Common myeloid progenitor, CD34-positive (primary cell): ENCODE data around the gene KRT33A.
"Not testable (repeated sequence)": the region's sequence is repeated elsewhere in the genome, so short reads cannot be mapped to it uniquely, and the experiment has no call there.

Experiments used
- CTCF ChIA-PET: fragments of 350-600 bp; sonication (Branson Sonifier 250); formaldehyde crosslinking; loops from one replicate; lab custom pipeline; 2021; ENCODE audit warnings: antibody characterized with exemption; lab: Charles Lee
- POLR2A ChIA-PET: fragments of 350-600 bp; sonication (Branson Sonifier 250); formaldehyde crosslinking; loops from one replicate; lab custom pipeline; 2021; ENCODE audit warnings: antibody characterized with exemption; lab: Charles Lee
- DNase-seq, 3 donors: peaks; one replicate each; pipeline versions ENCODE4 v3.0.0 to v3.0.0-alpha.2; 2013
- H3K27ac ChIP-seq, 2 experiments: 1 replicate in 1 of 2; 2 replicates in 1 of 2; pipeline ENCODE4 v1.7.0; 2013; ENCODE audit warnings: inconsistent platforms in 2 of 2, low read length in 2 of 2, mild to moderate bottlenecking in 2 of 2, low read depth in 1 of 2, moderate library complexity in 1 of 2; ENCODE audit not compliant: severe bottlenecking in 2 of 2, insufficient read depth in 1 of 2, poor library complexity in 1 of 2
- H3K27me3 ChIP-seq, 5 experiments: replicated peaks in 2 of 5; 1 replicate in 3 of 5; 2 replicates in 2 of 5; pipeline versions ENCODE4 v1.6.1 to v1.7.0; 2013; ENCODE audit warnings: low read length in 4 of 5, mild to moderate bottlenecking in 2 of 5, moderate library complexity in 2 of 5, inconsistent platforms in 1 of 5; ENCODE audit not compliant: insufficient read depth in 5 of 5, control insufficient read depth in 4 of 5
- H3K36me3 ChIP-seq, 4 experiments: 1 replicate in 2 of 4; 2 replicates in 2 of 4; pipeline versions ENCODE4 v1.6.1 to v1.7.0; 2013; ENCODE audit warnings: low read length in 3 of 4, control low read depth in 1 of 4, mild to moderate bottlenecking in 1 of 4; ENCODE audit not compliant: control insufficient read depth in 4 of 4, insufficient read depth in 4 of 4
- H3K4me1 ChIP-seq, 4 experiments: 1 replicate in 3 of 4; 2 replicates in 1 of 4; pipeline versions ENCODE4 v1.6.1 to v1.7.1; 2013; ENCODE audit warnings: low read length in 3 of 4, mild to moderate bottlenecking in 3 of 4, control low read depth in 1 of 4, inconsistent platforms in 1 of 4, moderate library complexity in 1 of 4; ENCODE audit not compliant: control insufficient read depth in 4 of 4, insufficient read depth in 4 of 4; ENCODE audit errors: control extremely low read depth in 1 of 4
- H3K4me3 ChIP-seq, 7 experiments: 1 replicate in 4 of 7; 2 replicates in 3 of 7; pipeline versions ENCODE4 v1.5.1 to v1.7.0; 2013; ENCODE audit warnings: mild to moderate bottlenecking in 7 of 7, low read length in 6 of 7, moderate library complexity in 6 of 7, inconsistent platforms in 2 of 7, low read depth in 2 of 7, control low read depth in 1 of 7; ENCODE audit not compliant: insufficient read depth in 4 of 7, control insufficient read depth in 1 of 7; ENCODE audit errors: extremely low read depth in 1 of 7
- H3K9me3 ChIP-seq, 5 experiments: 1 replicate in 4 of 5; 2 replicates in 1 of 5; pipeline versions ENCODE4 v1.6.1 to v1.7.1; 2013; ENCODE audit warnings: low read length in 4 of 5, mild to moderate bottlenecking in 2 of 5, inconsistent platforms in 1 of 5, low read depth in 1 of 5, moderate library complexity in 1 of 5; ENCODE audit not compliant: control insufficient read depth in 4 of 5, insufficient read depth in 2 of 5; ENCODE audit errors: control extremely low read depth in 1 of 5
- WGBS: methylation state at CpG from one replicate; pipeline ENCODE4 v1.1.5; 2013; ENCODE audit not compliant: insufficient coverage; 5-methylcytosine and 5-hydroxymethylcytosine counted together

Gene KRT33A

DNA sequence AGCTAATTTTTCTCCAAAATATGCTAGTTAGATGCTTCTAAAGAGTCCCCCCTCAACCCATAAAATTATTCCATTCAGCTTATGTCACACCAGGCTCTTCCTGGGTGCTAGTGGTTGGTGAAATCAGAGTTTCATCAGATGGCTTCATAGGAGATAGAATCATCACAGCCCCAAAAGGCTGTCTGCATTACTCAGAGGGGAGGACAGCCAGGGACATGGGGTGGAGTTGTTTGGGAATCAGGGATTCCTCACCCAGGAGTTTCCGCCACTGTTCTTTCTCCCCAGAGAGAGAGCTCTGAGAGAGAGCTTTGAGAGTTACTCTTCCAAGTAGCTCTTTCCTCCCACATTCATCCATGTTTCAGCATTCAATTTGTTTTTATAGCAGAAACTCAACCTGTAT, 31.8 kb upstream of the KRT33A start:
- ChIA-PET POLR2A (no interaction called here), CTCF (no interaction called here)
- peaks cover 0 to 11% (median 2%) of the 10 kb centered on the region in 5 experiments for H3K9me3 ChIP-seq
- H3K27ac ChIP-seq = no peak overlapping the region
- DNase-seq = no peak
- H3K27me3 ChIP-seq = peaks cover 0 to 5% (median 0%) of the 10 kb centered on the region in 5 experiments
- H3K4me1 ChIP-seq = no peaks in the 10 kb centered on the region
- no peak overlapping the region for H3K4me3 ChIP-seq
- H3K36me3 ChIP-seq = no peaks in the 10 kb centered on the region
- WGBS = no CpG with 5 or more reads among the region's 1 CpG

DNA sequence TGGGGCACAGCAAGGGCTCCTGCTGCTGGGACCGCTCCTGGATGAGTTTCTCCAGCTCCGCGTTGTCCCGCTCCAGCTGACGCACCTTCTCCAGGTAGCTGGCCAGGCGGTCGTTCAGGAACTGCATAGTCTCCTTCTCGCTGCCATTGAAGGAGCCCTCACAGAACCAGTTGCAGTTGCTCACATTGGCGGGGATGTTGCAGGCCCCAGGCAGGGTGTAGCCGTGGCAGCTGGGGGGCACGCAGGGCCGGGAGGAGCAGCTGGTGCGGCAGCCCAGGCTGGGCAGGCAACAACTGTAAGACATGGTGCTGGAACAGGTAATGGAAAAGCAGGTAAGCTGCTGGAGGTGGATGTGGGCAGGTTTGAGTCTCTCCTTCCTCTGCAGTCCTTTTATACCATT, 31.3 kb upstream of the KRT33A start, which contains the start of gene KRT34:
Gene KRT34 (minus strand): TSS at position 364 of the 400 bp plus-strand sequence. CDS start 60 bp downstream, at position 304.
- H3K4me1 ChIP-seq, H3K9me3 ChIP-seq, H3K36me3 ChIP-seq, H3K27me3 ChIP-seq, H3K27ac ChIP-seq, DNase-seq, POLR2A ChIA-PET, H3K4me3 ChIP-seq, CTCF ChIA-PET: not testable (repeated sequence)
- WGBS = 96% methylated on average over 10 of the region's 13 CpGs

DNA sequence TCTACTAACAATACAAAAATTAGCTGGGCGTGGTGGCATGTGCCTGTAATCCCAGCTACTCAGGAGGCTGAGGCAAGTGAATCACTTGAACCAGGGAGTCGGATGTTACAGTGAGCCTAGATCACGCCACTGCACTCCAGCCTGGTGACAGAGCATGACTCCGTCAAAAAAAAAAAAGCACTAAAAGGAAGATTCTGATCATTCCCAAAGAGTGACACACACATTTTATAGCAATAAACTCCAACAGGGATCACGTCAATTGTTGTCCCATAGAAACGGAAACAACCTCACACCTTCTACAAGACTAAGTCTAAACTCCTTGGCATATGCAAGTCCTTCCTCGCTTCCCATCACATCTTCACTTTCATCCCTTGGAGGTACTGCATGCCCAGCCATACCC, 29.5 kb upstream of the KRT33A start:
- H3K4me3 ChIP-seq, H3K27ac ChIP-seq, H3K27me3 ChIP-seq, H3K9me3 ChIP-seq, DNase-seq, CTCF ChIA-PET, POLR2A ChIA-PET, H3K4me1 ChIP-seq, H3K36me3 ChIP-seq: not testable (repeated sequence)
- 97% methylated on average over 6 of the region's 7 CpGs for WGBS

- DNase-seq = no peak
- Histone ChIP-seq H3K27me3 (peaks cover 0 to 7% (median 0%) of the 10 kb centered on the region in 5 experiments), H3K36me3 (no peaks in the 10 kb centered on the region), H3K27ac (no peak overlapping the region), H3K4me1 (no peaks in the 10 kb centered on the region), H3K9me3 (peaks cover 0 to 5% (median 0%) of the 10 kb centered on the region in 5 experiments), H3K4me3 (no peak overlapping the region)
- 25% methylated on average over 2 of the region's 2 CpGs for WGBS
- POLR2A ChIA-PET = no interaction called here
- CTCF ChIA-PET = no interaction called here
Measured at GRCh38 chr17:41377546-41377945, 26.9 kb upstream of the KRT33A start.

DNA sequence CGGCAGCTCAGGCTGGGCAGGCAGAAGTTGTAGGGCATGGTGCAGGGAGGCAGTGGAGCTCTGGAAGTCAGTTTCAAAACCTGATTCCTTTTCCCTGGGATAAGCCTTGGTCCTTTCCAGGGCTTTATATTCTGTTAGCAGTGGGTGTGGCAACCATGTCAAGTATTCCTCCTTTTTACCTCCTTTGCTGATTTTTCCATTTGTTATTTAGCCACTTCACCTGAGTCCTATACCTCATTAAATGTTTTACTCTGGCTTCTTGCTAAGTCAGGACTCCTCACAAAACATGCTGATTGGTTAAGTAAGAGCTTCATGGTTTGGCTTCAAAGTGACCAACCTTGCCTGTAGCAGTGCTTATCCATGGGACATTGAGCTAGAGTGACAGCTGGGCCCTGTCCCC, 19.1 kb upstream of the KRT33A start, which contains the start of gene KRT33B:
Gene KRT33B (minus strand): TSS at position 101 of the 400 bp plus-strand sequence. CDS start 63 bp downstream, at position 38.
- Histone ChIP-seq H3K36me3 (no peaks in the 10 kb centered on the region), H3K9me3 (peaks cover 0 to 3% (median 0%) of the 10 kb centered on the region in 5 experiments), H3K4me1 (no peaks in the 10 kb centered on the region), H3K4me3 (no peak within 1 kb of the TSS), H3K27me3 (peaks cover 0 to 8% (median 3%) of the 10 kb centered on the region in 5 experiments), H3K27ac (no peak within 1 kb of the TSS)
- ChIA-PET CTCF (no interaction called here), POLR2A (no interaction called here)
- no peak for DNase-seq
- 100% methylated on average over 1 of the region's 1 CpG for WGBS

DNA sequence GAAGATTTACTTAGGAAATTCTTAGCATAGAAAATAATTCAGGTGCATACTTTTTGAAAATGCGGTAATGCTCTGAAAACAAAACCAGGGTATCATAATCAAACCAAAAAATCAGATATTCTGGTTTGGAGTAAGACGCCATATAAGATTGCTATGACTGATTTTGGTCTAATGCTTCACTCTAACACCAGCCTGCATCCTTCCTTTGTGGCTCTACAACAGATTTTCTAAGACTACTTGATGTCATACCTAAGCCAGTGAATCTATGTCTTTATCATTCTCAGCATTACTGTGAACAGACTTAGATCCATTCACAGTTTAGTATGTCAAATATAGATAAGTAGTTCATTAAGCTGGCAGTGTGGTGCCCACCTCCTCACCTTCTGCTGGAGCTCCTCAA, 18.4 kb upstream of the KRT33A start:
- Histone ChIP-seq H3K36me3 (no peaks in the 10 kb centered on the region), H3K27ac (no peak overlapping the region), H3K4me1 (no peaks in the 10 kb centered on the region), H3K27me3 (peaks cover 0 to 8% (median 3%) of the 10 kb centered on the region in 5 experiments), H3K9me3 (peaks cover 0 to 2% (median 0%) of the 10 kb centered on the region in 5 experiments), H3K4me3 (no peak overlapping the region)
- POLR2A ChIA-PET = no interaction called here
- CTCF ChIA-PET = no interaction called here
- DNase-seq = no peak
- 100% methylated on average over 2 of the region's 2 CpGs for WGBS

GRCh38 chr17:41367426-41368075, 16.9 kb upstream of the KRT33A start:
- ChIA-PET POLR2A (no interaction called here), CTCF (no interaction called here)
- H3K27ac ChIP-seq = no peak overlapping the region
- DNase-seq = no peak
- H3K4me1 ChIP-seq = no peaks in the 10 kb centered on the region
- H3K36me3 ChIP-seq = no peaks in the 10 kb centered on the region
- WGBS = 98% methylated on average over 7 of the region's 10 CpGs
- peaks cover 0 to 8% (median 2%) of the 10 kb centered on the region in 5 experiments for H3K27me3 ChIP-seq
- H3K9me3 ChIP-seq = no peaks in the 10 kb centered on the region
- H3K4me3 ChIP-seq = no peak overlapping the region
